Upper lobe of left lung (tissue), 4 donors: ENCODE results near the gene KLK1.

Experiments
- CTCF ChIP-seq, 6 experiments: fragments of 450-650 bp in 4 of 6; fragments of 200-600 bp in 2 of 6; sonication (generic) in 2 of 6; IDR thresholded peaks; one replicate each; pipeline ENCODE4 v1.5.1; 2016 to 2019; ENCODE audit warnings: antibody characterized with exemption in 6 of 6
- EP300 ChIP-seq, 4 donors: sonication (generic); formaldehyde crosslinking; IDR thresholded peaks; one replicate each; pipeline ENCODE4 v1.5.1; 2017; ENCODE audit warnings: antibody characterized with exemption in 4 of 4, control low read depth in 2 of 4
- POLR2A ChIP-seq, 4 donors: fragments of 450-650 bp; IDR thresholded peaks; one replicate each; pipeline ENCODE4 v1.5.1; 2016 to 2017; ENCODE audit warnings: antibody characterized with exemption in 4 of 4, mild to moderate bottlenecking in 2 of 4
- POLR2AphosphoS5 ChIP-seq, 2 donors: sonication (generic); formaldehyde crosslinking; IDR thresholded peaks; one replicate each; pipeline ENCODE4 v1.5.1; 2017; ENCODE audit warnings: antibody characterized with exemption in 2 of 2

- no peak for TF ChIP-seq CTCF (IDR thresholded peaks at IDR 0.05)
- TF ChIP-seq POLR2AphosphoS5 (IDR thresholded peaks at IDR 0.05) = no peak
- no peak for TF ChIP-seq EP300 (IDR thresholded peaks at IDR 0.05)
- no peak for TF ChIP-seq POLR2A (IDR thresholded peaks at IDR 0.05)
Measured at GRCh38 chr19:50797781-50798658, 25.6 kb downstream of the KLK1 start.
